GM21423 (cell line): ENCODE measurements around the gene BLMH.
"Not testable (repeated sequence)": the region's sequence is repeated elsewhere in the genome, so short reads cannot be mapped to it uniquely, and the experiment has no call there.

Source experiments
- ATAC-seq: cut with Tn5 transposase; IDR thresholded peaks from one replicate; pipeline ENCODE4 v1.9.1; 2021; ENCODE audit warnings: mild to moderate bottlenecking, moderate library complexity; ENCODE audit not compliant: unreplicated experiment

BLMH gene

GRCh38 chr17:30209930-30210329 lies 81.8 kb downstream of the BLMH start:
- ATAC-seq: no peak

GRCh38 chr17:30208214-30208613 lies 83.5 kb downstream of the BLMH start:
- ATAC-seq: no peak

GRCh38 chr17:30207655-30208054 lies 84.1 kb downstream of the BLMH start:
- ATAC-seq: no peak

GRCh38 chr17:30203471-30203981 lies 88.2 kb downstream of the BLMH start:
- no peak for ATAC-seq

GRCh38 chr17:30200656-30201055 lies 91.1 kb downstream of the BLMH start:
- not testable (repeated sequence) for ATAC-seq

- ATAC-seq: no peak
Observed at GRCh38 chr17:30200106-30200505, 91.6 kb downstream of the BLMH start.

GRCh38 chr17:30199600-30199999 lies 92.1 kb downstream of the BLMH start:
- no peak for ATAC-seq
